ENCODE results near the gene BBS5.
"Not testable (repeated sequence)": the region's sequence is repeated elsewhere in the genome, so short reads cannot be mapped to it uniquely, and the experiment has no call there.

The BBS5 gene

GRCh38 chr2:169479257-169480078 lies at the start of gene BBS5:
TSS of gene BBS5 (plus strand) at chr2:169479494. CDS start at chr2:169479554, 60 bp downstream.
- DNase-seq, result peak; percentile 37 to 91 (median 78)

- DNase-seq, result not testable (repeated sequence)
These were observed 47.5 kb upstream of the BBS5 start for GRCh38 chr2:169431772-169432171.

- not testable (repeated sequence) for DNase-seq
These were observed 45.1 kb upstream of the BBS5 start for GRCh38 chr2:169434236-169434635.

- DNase-seq, result no peak
These were observed 40.7 kb upstream of the BBS5 start for GRCh38 chr2:169438466-169439072.

GRCh38 chr2:169439900-169440299 lies 39.4 kb upstream of the BBS5 start:
- DNase-seq, result no peak

- DNase-seq, result no peak
These were observed 32.8 kb upstream of the BBS5 start for GRCh38 chr2:169446452-169446851.

GRCh38 chr2:169448316-169448715 lies 31.0 kb upstream of the BBS5 start:
- no peak for DNase-seq

- DNase-seq, result no peak
These were observed 30.4 kb upstream of the BBS5 start for GRCh38 chr2:169448865-169449264.

GRCh38 chr2:169452080-169452479 lies 27.2 kb upstream of the BBS5 start:
- DNase-seq, result no peak

- not testable (repeated sequence) for DNase-seq
These were observed 26.2 kb upstream of the BBS5 start for GRCh38 chr2:169453044-169453443.

- no peak for DNase-seq
These were observed 18.2 kb upstream of the BBS5 start for GRCh38 chr2:169461143-169461542.

GRCh38 chr2:169462896-169463695 lies 16.2 kb upstream of the BBS5 start:
- DNase-seq, result peak in 5 of 56 donors; percentile 0 to 8 (median 3)

- no peak for DNase-seq
These were observed 14.8 kb upstream of the BBS5 start for GRCh38 chr2:169464466-169464865.

- no peak for DNase-seq
These were observed 14.4 kb upstream of the BBS5 start for GRCh38 chr2:169464882-169465281.

GRCh38 chr2:169468841-169469240 lies 10.5 kb upstream of the BBS5 start:
- DNase-seq, result no peak

- no peak for DNase-seq
These were observed 9.2 kb upstream of the BBS5 start for GRCh38 chr2:169469952-169470572.

GRCh38 chr2:169472249-169472648 lies 7.0 kb upstream of the BBS5 start:
- DNase-seq, result no peak

GRCh38 chr2:169476459-169476858 lies 2.8 kb upstream of the BBS5 start:
- DNase-seq, result no peak

- peak in 5 of 56 donors; percentile 4 to 11 (median 6) for DNase-seq
These were observed 955 bp upstream of the BBS5 start for GRCh38 chr2:169478339-169478738.

GRCh38 chr2:169478745-169479256 lies 493 bp upstream of the BBS5 start:
- DNase-seq, result peak in 2 of 56 donors; percentile 5

- no peak for DNase-seq
These were observed 778 bp downstream of the BBS5 start for GRCh38 chr2:169480079-169480465.
